HS-5 (cell line): ENCODE data around the gene LGR4.
"Not testable (repeated sequence)": the region's sequence is repeated elsewhere in the genome, so short reads cannot be mapped to it uniquely, and the experiment has no call there.

Experiments
- DNase-seq: peaks from one replicate; pipeline ENCODE4 v3.0.0-alpha.2; 2012; ENCODE audit warnings: low read depth

Gene LGR4

GRCh38 chr11:27348340-27348873 lies 124.2 kb downstream of the LGR4 start:
- no peak for DNase-seq

- DNase-seq: no peak
Observed at GRCh38 chr11:27347359-27348339, 124.9 kb downstream of the LGR4 start.

GRCh38 chr11:27339941-27340340 lies 132.6 kb downstream of the LGR4 start:
- no peak for DNase-seq

- DNase-seq: not testable (repeated sequence)
Observed at GRCh38 chr11:27334764-27335163, 137.8 kb downstream of the LGR4 start.

GRCh38 chr11:27331981-27332380 lies 140.6 kb downstream of the LGR4 start:
- no peak for DNase-seq

GRCh38 chr11:27330633-27331270 lies 141.8 kb downstream of the LGR4 start:
- no peak for DNase-seq

GRCh38 chr11:27329867-27330632 lies 142.5 kb downstream of the LGR4 start:
- no peak for DNase-seq

GRCh38 chr11:27328614-27329013 lies 144.0 kb downstream of the LGR4 start:
- no peak for DNase-seq

GRCh38 chr11:27327064-27327463 lies 145.5 kb downstream of the LGR4 start:
- not testable (repeated sequence) for DNase-seq

GRCh38 chr11:27322196-27322595 lies 150.4 kb downstream of the LGR4 start:
- DNase-seq: not testable (repeated sequence)

- not testable (repeated sequence) for DNase-seq
Observed at GRCh38 chr11:27321340-27321739, 151.2 kb downstream of the LGR4 start.

- no peak for DNase-seq
Observed at GRCh38 chr11:27319072-27319471, 153.5 kb downstream of the LGR4 start.

GRCh38 chr11:27317751-27318150 lies 154.8 kb downstream of the LGR4 start:
- DNase-seq: peak; percentile 40
